K562 (cell line): ENCODE measurements around the gene CCDC127.

ENCODE experiments used
- CHD1 ChIP-seq: fragments of 200-600 bp; sonication (generic); IDR thresholded peaks from one replicate; pipeline ENCODE4 v1.6.1; 2012; ENCODE audit warnings: mild to moderate bottlenecking, moderate library complexity, low read length, inconsistent platforms
- ETV1 ChIP-seq: fragments of 450-650 bp; conservative IDR thresholded peaks from 2 replicates; pipeline ENCODE4 v1.6.1; 2016; ENCODE audit warnings: missing genetic modification characterization, control low read depth, low read depth, missing compliant biosample characterization
- ETV6 ChIP-seq, 3 experiments: fragments of 150-350 bp in 1 of 3; sonication (generic) in 1 of 3; formaldehyde crosslinking in 1 of 3; IDR thresholded peaks; 2 replicates each; pipeline versions ENCODE4 v1.6.1 to v1.8.0; 2014 to 2022; ENCODE audit warnings: borderline replicate concordance in 2 of 3, low read depth in 2 of 3, antibody characterized with exemption in 1 of 3, low read length in 1 of 3, mild to moderate bottlenecking in 1 of 3, missing genetic modification reagents in 1 of 3
- MAX ChIP-seq: sonication (generic); formaldehyde crosslinking; IDR thresholded peaks from 2 replicates; pipeline ENCODE4 v1.9.0; 2022; ENCODE audit warnings: mild to moderate bottlenecking, missing genetic modification reagents
- POLR2A ChIP-seq: fragments of 450-650 bp; conservative IDR thresholded peaks from 2 replicates; pipeline ENCODE4 v1.6.1; 2016
- ZFP1 ChIP-seq: fragments of 450-650 bp; formaldehyde crosslinking; IDR thresholded peaks from 2 replicates; pipeline ENCODE4 v1.4.0; 2020; ENCODE audit warnings: mild to moderate bottlenecking, mixed read lengths

- TF ChIP-seq MAX (CRISPR knock-in tag) (no peak), ETV1 (tag) (no peak), ETV6 (IDR thresholded peaks at IDR 0.05; ENCODE audit: borderline replicate concordance in 1 of 2, low read depth in 2 of 2, low read length in 1 of 2) (no peak), ETV6 (CRISPR knock-in tag; IDR thresholded peaks at IDR 0.05; ENCODE audit: borderline replicate concordance) (no peak), ZFP1 (no peak), CHD1 (no peak), POLR2A (no peak)
Measured at GRCh38 chr5:150746-151145, 67.2 kb downstream of the CCDC127 start.
